ENCODE data around the gene CCNA1.

- TF ChIP-seq RAD21 (IDR thresholded peaks at IDR 0.05; ENCODE audit: low read depth), result no peak
- TF ChIP-seq, protein P1, sequence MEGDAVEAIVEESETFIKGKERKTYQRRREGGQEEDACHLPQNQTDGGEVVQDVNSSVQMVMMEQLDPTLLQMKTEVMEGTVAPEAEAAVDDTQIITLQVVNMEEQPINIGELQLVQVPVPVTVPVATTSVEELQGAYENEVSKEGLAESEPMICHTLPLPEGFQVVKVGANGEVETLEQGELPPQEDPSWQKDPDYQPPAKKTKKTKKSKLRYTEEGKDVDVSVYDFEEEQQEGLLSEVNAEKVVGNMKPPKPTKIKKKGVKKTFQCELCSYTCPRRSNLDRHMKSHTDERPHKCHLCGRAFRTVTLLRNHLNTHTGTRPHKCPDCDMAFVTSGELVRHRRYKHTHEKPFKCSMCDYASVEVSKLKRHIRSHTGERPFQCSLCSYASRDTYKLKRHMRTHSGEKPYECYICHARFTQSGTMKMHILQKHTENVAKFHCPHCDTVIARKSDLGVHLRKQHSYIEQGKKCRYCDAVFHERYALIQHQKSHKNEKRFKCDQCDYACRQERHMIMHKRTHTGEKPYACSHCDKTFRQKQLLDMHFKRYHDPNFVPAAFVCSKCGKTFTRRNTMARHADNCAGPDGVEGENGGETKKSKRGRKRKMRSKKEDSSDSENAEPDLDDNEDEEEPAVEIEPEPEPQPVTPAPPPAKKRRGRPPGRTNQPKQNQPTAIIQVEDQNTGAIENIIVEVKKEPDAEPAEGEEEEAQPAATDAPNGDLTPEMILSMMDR (IDR thresholded peaks at IDR 0.05 in 2 of 3, conservative IDR thresholded peaks at IDR 0.05 in 1 of 3; ENCODE audit: borderline replicate concordance in 1 of 3, insufficient read depth in 1 of 3, low read depth in 2 of 3, low read length in 2 of 3), result no peak
- TF ChIP-seq POLR2A (IDR thresholded peaks at IDR 0.05; ENCODE audit: borderline replicate concordance, extremely low read depth, insufficient read depth, insufficient read length), result no peak
- no peak for TF ChIP-seq JUND (IDR thresholded peaks at IDR 0.05)
- TF ChIP-seq EZH2 (IDR thresholded peaks at IDR 0.05), result no peak
Observed at GRCh38 chr13:36480726-36481427, 48.6 kb downstream of the CCNA1 start.
